CD4-positive, alpha-beta T cell treated with Interferon alpha-2 for 1 hour (primary cell): Measurements from ENCODE around the gene SPAST.
"Not testable (repeated sequence)": the region's sequence is repeated elsewhere in the genome, so short reads cannot be mapped to it uniquely, and the experiment has no call there.

ENCODE experiments used
- DNase-seq, 2 donors: peaks; one replicate each; pipeline ENCODE4 v3.0.0-alpha.2; 2020 to 2022

Gene SPAST

DNA sequence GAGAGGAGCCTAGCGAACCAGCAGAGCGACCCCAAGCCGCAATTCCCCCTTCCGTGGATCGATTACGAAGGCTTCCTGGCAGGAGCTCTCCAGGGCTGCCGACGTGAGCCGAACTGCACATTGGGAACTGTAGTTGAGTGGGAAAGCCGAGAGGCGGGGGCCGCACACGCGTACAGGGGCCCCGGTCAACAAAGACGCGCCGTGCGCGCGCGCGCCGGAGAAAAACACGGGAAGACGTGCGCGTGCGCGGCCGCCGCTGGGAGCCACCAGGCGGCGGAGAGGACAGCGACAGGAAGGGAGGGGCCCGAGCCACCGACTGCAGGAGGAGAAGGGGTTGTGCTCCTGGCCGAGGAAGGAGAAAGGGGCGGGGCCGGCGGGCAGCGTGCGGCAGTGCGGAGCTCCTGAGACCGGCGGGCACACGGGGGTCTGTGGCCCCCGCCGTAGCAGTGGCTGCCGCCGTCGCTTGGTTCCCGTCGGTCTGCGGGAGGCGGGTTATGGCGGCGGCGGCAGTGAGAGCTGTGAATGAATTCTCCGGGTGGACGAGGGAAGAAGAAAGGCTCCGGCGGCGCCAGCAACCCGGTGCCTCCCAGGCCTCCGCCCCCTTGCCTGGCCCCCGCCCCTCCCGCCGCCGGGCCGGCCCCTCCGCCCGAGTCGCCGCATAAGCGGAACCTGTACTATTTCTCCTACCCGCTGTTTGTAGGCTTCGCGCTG lies at the start of gene SPAST:
Gene SPAST (plus strand): TSS at position 247 of the 711 bp plus-strand sequence. CDS start 276 bp downstream, at position 523.
- peak; percentile 96 for DNase-seq

DNA sequence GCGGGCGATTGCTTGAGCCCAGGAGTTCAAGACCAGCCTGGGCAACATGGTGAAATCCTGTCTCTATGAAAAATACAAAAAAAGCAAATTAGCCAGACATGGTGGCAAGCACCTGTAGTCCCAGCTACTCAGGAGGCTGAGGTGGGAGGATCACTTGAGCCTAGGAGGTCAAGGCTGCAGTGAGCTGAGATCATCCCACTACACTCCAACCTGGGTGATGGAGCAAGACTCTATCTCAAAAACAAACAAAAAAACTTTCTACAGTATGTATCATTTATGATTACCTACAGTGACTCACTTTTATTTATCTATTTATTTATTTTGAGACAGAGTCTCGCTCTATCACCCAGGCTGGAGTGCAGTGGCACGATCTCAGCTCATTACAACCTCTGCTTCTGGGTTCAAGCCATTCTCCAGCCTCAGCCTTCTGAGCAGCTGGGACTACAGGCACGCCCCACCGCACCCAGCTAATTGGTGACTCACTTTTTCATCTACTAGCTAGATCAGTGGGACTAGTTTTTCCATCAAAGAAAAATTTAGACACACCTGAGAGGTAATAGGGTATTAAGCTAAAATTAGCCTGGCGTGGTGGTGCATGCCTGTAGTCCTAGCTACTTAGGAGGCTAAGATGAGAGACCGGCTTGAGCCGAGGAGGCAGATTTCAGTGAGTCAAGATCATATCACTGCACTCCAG lies 44.4 kb upstream of the SPAST start:
- not testable (repeated sequence) for DNase-seq

DNA sequence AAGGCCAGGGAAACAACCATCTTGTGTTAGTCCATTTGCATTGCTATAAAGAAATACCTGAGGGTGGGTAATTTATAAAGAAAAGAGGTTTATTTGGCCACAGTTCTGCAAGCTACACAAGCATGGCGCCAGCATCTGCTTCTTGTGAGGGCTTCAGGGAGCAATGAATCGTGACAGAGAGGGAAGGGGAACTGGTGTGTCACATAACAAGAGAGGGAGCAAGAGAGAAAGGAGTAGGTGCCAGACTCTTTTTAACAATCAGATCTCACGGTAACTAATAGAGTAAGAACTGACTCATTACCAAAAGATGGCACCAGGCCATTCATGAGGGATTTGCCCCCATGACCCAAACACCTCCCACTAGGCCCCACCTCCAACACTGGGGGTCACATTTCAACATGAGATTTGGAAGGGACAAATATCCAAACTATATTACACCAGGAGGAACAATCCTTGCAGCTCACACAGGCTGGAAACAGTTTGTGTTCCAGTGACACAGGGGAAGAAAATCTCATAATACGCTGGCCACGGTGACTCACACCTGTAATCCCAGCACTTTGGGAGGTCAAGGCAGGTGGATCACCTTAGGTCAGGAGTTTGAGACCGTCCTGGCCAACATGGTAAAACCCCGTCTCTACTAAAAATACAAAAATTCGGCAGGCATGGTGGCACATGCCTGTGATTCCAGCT lies 29.0 kb upstream of the SPAST start:
- not testable (repeated sequence) for DNase-seq

- peak; percentile 91 to 93 for DNase-seq
Measured at GRCh38 chr2:32039447-32040219, 23.7 kb upstream of the SPAST start, which contains the start of gene DPY30. Gene DPY30, minus strand, starts transcription at chr2:32039805. Its CDS starts 349 bp downstream, at chr2:32039456.

- DNase-seq = no peak
Measured at GRCh38 chr2:32043561-32043960, 19.8 kb upstream of the SPAST start.

DNA sequence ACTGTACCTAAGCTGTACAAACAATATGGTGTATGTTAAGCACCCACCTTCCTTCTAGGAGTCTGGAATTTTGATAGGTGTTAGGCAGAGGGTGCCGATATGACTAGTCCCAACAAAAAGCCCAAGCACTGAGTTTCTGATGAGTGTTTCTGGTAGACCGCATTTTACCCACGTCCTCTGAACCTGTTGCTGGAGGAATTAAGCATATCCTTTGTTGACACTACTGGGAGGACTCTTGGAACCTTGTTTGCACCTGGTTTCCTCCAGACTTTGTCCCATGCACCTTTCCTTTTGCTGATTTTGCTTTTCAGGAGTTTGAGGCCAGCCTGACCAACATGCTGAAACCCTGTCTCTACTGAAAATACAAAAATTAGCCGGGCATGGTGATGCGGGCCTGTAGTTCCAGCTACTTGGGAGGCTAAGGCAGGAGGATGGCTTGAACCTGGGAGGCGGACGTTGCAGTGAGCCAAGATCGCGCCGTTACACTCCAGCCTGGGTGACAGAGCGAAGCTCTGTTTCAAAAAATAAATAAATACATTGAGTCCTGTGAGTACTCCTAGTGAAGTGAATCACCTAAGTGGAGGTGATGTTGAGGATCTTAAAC lies 11.4 kb upstream of the SPAST start:
- no peak for DNase-seq

DNA sequence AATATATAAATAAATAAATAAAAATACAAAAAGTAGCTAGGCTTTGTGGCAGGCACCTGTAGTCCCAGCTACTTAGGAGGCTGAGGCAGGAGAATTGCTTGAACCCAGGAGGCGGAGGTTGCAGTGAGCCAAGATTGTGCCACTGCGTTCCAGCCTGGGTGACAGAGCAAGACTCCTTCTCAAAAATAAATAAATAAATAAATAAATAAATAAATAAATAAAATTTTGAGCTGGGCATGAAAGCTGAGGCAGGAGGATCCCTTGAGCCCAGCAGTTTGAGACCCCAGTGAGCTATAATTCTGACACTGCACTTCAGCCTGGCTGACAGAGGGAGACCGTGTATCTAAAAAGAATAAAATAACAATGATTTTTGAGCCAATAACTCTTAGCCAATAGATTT lies 8.8 kb upstream of the SPAST start:
- not testable (repeated sequence) for DNase-seq

GRCh38 chr2:32058130-32058529 lies 5.2 kb upstream of the SPAST start:
- no peak for DNase-seq

DNA sequence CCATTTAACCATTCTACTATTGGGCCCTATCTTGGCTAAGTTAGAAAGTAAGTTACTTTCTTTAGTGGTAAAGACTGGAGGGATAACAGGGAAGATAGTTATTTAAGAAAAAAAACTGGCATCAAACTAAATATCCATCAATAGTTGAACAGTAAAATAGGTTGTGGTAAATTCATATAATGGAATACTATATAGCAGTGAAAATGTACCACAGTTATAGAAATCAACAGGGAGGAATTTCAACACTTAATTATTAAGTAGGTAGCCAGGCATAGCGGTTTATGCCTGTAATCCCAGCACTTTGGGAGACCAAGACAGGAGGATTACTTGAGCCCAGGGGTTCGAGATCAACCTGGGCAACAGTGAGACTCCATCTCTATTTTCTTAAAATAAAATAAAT lies 3.1 kb upstream of the SPAST start:
- no peak for DNase-seq

DNA sequence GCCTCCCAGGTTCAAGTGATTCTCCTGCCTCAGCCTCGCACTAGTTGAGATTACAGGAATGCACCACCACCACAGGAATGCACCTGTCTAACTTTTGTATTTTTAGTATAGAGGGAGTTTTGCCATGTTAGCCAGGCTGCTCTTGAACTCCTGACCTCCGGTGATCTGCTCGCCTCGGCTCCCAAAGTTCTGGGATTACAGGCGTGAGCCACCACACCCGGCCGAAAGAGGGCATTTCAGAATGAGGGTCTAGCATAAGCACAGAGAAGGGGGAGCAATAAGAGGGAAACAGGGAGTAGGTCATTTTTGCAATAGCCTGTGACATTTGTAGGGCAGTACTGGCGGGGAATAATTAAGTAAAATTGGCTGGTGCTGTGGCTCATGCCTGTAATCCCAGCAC lies 1.9 kb upstream of the SPAST start:
- no peak for DNase-seq

DNA sequence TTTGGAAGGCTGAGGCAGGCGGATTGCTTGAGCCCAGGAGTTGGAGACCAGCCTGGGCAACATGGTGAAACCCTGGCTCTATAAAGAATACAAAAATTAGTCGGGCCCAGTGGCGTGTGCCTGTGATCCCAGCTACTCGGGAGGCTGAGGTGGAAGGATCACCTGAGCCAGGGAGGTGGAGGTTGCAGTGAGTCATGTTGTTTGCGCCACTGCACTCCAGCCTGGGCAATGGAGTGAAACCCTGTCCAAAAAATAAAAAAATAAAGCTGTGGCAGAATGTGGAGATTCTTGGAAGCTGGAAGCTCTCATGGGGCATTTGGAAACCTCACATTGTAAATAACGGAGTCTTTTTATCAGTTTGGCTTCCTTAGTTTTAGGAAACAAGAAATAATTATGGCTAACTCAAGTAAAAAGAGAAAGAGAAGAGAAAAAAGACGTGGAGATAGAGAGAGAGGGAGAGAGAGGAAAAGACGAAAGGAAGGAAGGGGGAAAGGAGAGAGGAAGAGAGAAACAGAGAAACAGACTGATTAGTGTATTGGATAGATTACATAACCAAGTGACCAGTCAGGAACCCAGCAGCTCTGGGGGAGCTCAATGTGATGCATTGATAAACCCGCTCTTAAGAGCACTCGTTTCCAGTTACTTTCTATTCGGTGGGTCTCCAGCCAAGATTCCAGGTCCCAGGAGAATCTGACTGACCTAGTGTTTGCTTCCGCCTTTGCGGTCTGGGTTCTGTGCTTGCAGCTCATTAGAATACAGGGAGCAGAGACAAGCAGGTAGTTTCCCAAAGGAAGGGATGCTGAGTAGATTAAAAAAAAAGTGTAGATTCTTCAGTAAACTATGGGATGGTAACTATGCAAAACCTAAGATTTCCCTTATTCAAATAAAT lies 1.1 kb upstream of the SPAST start:
- no peak for DNase-seq

- peak; percentile 2 to 20 for DNase-seq
Measured at GRCh38 chr2:32064021-32064601, 755 bp downstream of the SPAST start.

GRCh38 chr2:32064713-32065112 lies 1.4 kb downstream of the SPAST start:
- DNase-seq = no peak

GRCh38 chr2:32067549-32067948 lies 4.2 kb downstream of the SPAST start:
- DNase-seq = no peak

DNA sequence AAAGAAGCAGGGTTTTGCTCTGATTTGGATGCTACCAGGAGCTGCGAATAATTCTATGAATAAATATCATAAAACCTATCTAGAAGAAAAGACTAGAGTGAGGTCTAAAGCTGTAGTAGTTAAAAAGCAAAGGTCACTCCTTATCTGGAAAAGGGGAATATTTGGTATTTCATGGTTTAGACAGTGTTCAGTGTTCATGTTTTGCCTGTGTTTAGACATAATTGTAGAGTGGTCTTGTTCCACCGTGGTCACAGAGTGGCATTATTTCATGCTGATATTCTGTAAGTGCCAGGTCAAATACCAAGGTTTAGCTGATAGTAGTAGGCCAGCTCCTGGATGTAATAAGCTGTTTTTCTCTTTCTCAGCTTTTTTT lies 10.8 kb downstream of the SPAST start:
- DNase-seq = no peak

- no peak for DNase-seq
Measured at GRCh38 chr2:32095671-32096070, 32.3 kb downstream of the SPAST start.

GRCh38 chr2:32108111-32108510 lies 44.8 kb downstream of the SPAST start:
- no peak for DNase-seq

- no peak for DNase-seq
Measured at GRCh38 chr2:32118055-32118454, 54.7 kb downstream of the SPAST start.

DNA sequence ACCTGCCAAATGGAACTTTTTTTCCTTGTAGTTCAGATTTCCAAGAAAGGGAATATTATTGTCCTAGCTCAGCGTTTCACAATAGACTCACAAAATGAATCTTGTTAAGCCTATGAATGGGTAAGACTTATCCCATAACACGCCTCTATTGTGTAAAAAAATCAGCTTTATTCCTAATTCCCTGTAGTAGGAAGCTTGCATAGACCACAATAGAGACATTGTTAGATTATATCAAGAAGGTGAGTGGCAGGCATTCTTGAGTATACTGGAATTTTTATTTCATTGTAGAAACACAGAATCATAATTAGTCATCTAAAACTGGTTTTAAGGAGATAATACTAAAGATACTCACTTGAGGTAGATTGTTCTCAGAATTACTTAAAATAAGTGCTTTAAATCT lies 55.8 kb downstream of the SPAST start:
- no peak for DNase-seq

- no peak for DNase-seq
Measured at GRCh38 chr2:32124660-32125059, 61.3 kb downstream of the SPAST start.

GRCh38 chr2:32128636-32129035 lies 65.3 kb downstream of the SPAST start:
- DNase-seq = no peak
